GM18526 (cell line): Measurements from ENCODE around the gene ANKRD13B.

Experiments
- POLR2A ChIP-seq: IDR thresholded peaks from 3 replicates; pipeline ENCODE4 v1.6.1; 2011; ENCODE audit not compliant: insufficient read length; ENCODE audit errors: extremely low read depth

The ANKRD13B gene

DNA sequence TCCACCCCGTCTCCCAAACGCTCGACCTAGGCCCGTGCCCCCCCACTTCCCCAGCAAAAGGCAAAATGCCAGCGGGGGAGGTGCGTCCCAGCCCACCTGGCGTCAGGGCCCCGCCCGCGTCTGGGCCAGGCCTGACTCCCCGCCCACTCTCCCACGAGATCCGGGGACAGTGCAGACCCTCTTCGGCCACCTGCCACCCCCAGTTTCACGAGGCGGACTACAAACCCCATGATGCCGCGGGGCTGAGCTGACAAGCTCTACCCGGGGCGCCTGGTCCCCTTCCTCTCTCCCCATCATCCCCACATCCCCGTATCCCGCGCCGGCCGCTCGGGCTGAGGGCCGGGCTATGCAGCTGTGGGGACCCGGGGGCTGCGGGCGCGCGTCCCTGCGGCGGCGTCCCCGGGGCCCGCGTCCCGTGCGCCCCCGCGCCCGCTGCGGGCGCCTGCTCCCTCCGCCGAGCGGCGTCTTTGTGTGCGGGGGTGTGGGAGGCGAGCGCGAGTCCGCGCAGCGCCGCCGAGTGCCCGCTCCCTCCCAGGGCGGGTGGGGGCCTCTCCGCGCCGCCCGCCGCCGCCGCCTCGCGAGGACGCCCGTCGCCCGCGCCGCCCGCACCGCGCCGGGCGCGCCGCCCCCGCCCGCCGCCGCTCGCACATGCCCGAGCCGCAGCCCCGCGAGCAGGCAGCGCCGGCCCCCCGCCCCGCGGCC is at the start of gene ANKRD13B:
Gene ANKRD13B, plus strand, starts transcription at position 283 of the 702 bp plus-strand sequence. CDS start 490 bp downstream, outside the sequence.
- no peak for TF ChIP-seq POLR2A

DNA sequence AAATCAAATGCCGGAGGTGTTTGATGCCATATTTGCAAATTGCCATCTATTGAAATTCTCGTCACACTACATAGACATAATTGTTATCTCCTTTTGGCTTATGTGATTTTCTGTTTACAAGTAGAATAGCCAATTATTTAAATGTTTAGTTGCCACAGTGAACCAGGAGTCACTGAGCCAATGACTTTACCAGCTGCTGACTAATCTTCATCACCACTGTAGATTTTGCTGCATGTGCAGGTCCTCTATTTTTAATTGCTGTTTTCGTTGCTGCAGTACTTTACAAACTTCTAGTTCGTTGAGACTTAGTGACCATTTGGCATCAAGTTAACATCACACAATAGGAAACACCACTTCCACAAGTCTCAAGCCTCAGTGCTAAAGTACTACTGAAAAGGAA is 48.9 kb upstream of the ANKRD13B start:
- TF ChIP-seq POLR2A: no peak

- no peak for TF ChIP-seq POLR2A
Observed at GRCh38 chr17:29546085-29546484, 46.8 kb upstream of the ANKRD13B start.

DNA sequence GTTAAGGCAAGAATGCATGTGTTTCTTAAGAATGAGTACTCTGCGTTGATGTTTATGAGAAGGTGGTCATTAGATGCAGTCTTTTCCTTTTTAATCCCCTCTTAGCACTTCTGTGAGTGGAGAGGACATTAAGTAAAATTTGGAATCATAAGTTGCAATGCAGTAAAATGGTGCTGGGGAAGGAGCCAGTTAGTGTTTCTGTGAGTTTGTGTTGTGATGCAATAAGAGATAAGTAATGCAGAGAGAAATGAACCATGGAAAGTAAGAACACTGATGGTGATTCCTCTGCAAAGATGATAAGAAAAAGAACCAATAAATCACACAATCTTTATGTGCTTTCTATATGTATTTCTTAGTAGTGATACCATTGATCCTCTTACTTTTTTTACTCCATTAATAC is 46.1 kb upstream of the ANKRD13B start:
- no peak for TF ChIP-seq POLR2A

DNA sequence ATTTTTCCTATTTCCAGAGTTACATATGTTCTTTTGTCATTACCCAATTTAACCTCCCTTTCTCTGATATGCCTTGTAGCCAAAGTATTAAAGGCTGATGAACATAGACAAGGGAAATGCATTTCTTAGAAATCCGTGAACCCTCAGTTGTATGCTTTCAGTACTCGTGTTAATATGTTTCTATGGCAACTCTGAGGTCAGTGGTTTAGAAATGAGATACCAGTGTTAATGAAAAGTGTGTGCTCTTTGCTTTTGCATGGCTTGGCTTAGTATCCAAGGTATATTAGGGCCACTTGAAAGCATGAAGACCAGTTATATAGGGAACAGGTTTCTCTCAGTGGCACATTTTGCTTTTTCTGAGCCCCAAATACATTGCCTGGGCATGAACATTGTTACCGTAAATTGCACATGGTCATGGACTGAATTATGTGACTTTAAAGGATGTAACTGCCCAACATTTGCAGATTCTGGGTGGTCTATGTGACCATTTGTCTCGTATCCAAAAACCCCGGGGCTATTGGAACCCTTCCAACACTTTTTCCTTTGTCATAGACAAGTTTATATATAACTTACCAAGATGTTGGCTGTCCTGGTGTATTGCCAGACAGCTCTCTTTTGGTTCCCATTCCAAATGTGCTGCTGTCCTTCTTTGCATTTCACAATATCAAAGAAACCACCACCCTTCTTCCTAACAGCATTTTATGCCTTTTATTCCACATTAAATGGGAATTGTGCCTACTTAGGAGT is 43.6 kb upstream of the ANKRD13B start:
- TF ChIP-seq POLR2A: no peak

- no peak for TF ChIP-seq POLR2A
Observed at GRCh38 chr17:29555840-29556239, 37.1 kb upstream of the ANKRD13B start.

- TF ChIP-seq POLR2A: no peak
Observed at GRCh38 chr17:29557085-29557738, 35.7 kb upstream of the ANKRD13B start.

DNA sequence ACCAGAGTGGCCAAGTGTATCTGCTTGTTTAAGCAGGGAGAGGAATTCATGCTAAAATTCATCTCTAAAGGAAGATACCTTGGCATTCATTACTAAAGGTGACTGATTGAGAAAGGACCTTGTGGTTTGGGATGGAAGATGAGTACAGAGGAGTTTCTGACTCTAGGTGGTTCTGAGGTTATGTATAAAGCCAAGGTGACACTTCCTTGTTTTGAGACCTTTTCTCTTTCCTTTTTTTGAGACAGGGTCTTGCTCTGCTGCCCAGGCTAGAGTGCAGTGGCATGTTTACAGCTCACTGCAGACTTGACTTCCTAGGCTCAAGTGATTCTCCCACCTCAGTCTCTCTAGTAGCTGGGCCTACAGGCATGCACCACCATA is 35.2 kb upstream of the ANKRD13B start:
- TF ChIP-seq POLR2A: no peak

DNA sequence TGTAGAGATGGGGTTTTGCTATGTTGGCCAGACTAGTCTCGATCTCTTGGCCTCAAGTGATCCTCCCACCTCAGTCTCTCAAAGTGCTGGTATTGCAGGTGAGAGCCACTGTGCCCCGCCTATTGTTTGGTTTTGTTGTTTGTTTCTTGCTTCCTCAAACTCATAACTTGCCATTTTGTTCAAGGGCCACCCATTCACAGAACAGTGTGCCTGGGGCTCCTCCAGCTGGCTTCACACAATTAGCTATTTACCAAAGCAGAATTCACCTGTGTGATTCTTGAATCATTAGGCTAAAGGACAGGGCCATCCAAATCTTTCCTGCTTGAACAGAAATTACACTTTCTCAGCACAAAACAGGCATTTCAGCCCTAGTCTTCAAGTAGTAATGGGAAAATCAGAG is 33.3 kb upstream of the ANKRD13B start:
- no peak for TF ChIP-seq POLR2A

- no peak for TF ChIP-seq POLR2A
Observed at GRCh38 chr17:29560316-29560715, 32.6 kb upstream of the ANKRD13B start.

DNA sequence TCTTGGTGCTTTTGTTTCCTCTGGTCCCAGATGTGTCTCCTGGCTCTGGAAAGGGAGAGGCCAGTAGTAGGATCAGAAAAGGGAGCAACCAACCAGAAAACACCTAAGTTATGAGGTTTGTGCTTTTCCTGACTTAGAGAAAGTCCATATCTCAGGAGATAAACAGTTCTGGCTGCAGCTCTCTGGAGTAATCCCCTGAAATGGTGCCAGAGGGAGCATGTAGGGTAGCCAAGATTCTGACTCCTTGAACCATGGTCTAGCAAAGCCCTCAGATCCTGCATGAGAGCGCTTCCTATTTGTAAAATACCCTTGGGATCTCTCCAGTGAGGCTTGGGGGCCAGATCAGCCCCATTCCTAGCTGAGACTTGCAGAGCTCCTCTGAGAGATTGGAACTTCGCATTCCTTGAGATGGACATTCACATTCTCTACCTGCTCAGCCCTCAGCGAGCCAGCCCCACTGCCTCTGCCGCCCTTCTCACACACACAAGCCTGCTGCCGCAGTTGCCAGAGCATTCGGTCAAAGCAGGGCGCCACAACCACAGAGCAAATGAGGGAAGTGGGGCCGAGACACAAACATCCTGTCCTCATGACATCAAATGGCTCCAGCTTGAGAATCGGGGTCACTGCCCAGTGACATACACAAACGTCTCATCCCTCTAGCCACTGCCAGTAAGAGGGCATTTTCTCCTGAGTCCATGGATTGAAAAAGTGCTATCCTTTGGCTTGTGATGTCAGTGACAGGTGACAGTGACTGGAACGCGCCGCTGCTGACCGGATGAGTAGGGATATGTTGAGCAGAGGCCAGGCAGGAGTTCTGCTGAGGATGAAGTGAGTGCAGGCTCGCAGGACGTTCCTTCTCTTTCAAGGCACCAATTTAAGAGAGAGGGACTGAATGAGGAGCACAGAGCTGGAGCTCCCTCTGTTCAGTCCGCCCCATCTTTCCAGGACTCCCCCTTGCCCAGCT is 31.1 kb upstream of the ANKRD13B start:
- no peak for TF ChIP-seq POLR2A

DNA sequence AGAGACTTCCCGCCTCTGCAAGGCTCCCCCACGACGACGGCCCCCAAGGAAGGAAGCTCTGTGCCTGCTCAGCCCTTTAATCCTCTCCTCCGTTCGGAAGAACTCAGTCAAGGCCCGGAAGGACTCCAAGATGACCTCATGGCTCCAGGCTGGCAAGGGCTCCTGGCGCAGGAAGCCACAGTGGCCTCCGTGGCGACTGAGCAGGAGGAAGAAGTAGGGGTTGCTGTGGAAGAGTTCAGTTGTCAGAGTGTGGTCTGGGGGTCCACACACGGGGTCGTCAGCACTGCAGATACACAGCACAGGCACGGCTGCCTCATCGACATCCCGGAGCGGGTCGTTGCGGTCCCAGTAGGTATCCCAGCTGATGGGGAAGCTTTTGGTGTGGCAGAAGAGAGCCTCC is 30.3 kb upstream of the ANKRD13B start:
- no peak for TF ChIP-seq POLR2A

GRCh38 chr17:29563816-29564215 is 29.1 kb upstream of the ANKRD13B start:
- TF ChIP-seq POLR2A: no peak

DNA sequence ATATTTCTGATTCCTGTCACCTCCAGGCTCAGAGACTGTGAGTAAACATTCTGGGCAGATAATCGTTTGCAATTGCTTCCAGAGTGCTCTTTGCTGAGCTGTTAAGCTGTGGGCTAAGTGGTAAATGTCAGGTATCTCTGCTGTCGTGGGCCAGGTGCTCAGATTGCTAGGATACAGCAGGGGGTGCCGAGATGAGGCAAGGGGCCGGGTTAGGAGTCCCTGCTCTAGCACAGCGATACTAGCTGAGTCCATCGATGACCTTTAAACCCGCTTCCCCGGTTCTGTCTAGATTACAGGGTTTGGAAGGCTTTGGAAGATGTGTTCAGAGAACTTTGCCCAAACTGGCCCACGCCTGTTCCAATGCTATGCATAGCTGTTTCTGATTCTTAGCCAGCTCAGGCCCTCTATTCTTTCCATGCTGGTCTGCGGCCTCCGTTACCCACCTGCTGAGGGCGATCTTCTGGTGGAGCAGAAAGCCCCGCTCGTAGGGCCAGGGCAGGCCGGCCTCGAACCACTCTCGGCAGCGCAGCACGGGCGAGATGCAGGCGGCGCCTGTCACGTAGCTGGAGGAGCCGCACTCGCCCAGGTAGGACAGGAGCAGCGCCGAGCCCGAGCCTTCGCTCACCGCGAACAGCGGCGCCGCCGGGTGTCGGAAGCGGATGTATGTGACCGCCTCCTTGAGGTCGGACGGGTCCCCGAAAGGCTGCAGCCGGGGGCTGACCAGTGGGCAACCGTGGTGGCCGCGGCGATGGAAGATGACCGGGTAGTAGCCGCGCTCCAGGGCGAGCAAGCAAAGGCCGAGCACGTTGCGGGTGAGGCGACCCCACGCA is 27.1 kb upstream of the ANKRD13B start:
- peak; percentile 10 for TF ChIP-seq POLR2A

DNA sequence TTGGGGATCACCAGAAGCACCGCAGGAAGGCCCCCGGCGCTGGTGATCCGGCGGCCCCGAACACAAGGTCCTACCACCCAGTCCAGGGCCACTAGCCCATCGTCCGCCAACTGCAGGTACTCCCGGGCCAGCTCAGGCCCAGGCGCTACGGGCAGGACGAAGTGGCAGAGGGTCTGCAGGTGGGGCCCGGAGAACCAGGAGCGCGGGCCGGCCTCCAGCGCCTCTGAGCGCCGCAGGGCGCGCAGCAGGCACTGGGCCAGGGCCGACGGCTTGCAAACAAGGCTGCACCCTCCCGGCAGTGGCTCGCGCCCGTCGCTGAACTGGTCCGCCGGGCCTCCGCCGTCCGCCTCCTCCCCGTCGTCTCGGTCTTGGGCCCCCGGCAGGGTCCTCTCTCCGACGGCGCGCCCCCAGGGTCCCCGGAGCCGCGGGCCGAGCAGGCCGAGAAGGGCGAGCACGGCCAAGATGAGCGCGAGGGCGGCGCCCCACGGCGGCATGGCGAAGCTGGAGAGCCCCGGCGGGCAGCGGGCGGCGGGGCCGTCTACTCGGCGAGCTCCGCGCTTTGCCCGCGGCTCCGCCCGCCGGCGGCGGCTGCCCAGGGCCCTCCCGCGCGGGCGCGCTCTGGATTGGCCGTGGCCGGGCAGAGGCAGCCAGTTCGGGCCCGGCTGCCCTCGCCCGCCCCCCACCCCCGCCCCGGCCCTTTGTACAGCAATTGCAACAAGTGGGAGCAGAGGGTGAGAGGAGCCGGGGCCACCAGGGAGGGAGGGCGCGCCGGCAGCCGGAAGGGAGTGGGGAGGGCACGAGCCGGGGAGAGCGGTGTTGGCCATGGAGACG is 26.2 kb upstream of the ANKRD13B start, which contains the start of gene ABHD15:
Gene ABHD15, minus strand, starts transcription at position 565 of the 831 bp plus-strand sequence. Its CDS starts 71 bp downstream, at position 494.
- peak; percentile 2 for TF ChIP-seq POLR2A
